ENCODE data around the gene GAS7.

The GAS7 gene

DNA sequence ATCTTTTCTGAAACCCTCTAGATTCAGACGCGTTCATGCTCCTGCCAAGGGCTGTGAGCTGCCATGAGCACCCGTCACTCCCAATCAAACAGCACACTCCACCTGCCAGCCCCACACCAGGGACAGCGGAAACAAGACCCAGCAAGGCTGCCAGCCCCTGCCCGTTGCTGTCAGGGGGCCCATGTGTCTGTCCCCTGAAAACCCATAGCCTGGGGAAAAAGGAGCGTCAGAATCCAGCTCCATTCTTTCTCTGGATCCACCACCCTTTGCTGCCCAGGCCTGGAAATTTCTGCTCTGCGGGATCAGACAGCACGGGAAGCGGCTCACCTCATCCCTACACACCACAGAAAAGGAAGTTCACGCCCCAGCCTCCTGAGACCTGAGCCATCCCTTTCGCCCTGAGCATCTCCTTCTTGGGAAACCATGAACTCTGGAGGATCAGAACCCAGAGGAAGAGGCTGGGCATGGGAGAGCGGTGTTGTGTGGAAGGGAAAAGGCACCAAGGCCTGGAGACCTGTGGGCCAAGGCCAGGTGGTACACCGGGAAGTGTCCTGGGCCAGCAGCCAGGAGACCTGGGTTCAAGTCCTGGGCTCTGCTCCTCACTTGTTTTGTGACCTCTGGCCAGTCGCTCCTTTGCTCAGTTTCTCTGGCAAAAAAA, 241.8 kb downstream of the GAS7 start:
- Mint-ChIP-seq H3K27ac (no peak overlapping the region), H3K4me3 (no peak overlapping the region), H3K27me3 (no peaks in the 10 kb centered on the region), H3K4me1 (ENCODE audit: low read depth in 2 of 2) (peaks cover 0 to 6% of the 10 kb centered on the region in 2 donors), H3K9me3 (no peaks in the 10 kb centered on the region), H3K36me3 (ENCODE audit: insufficient read depth) (no peaks in the 10 kb centered on the region)
- DNase-seq: no peak
- ATAC-seq (replicated peaks): no peak

DNA sequence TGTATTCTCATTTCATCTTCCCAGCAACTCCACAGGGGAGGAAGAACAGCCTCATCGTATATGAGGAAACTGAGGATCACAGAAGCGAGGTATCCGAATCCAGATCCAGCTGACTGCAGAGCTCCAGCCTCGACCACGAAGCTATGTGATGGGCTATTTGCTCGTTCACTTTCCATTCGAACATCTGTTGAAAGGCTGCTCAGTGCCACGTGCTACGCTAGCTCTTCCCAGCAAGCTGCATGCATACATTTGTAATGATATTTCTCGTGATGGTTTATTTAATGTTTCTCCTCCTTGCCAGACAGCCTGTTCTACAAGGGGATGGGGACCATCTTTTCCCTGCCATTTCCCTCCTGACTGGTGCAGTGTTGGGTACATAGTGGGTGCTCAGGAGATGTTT, 244.9 kb downstream of the GAS7 start:
- H3K4me3 Mint-ChIP-seq: no peak overlapping the region

DNA sequence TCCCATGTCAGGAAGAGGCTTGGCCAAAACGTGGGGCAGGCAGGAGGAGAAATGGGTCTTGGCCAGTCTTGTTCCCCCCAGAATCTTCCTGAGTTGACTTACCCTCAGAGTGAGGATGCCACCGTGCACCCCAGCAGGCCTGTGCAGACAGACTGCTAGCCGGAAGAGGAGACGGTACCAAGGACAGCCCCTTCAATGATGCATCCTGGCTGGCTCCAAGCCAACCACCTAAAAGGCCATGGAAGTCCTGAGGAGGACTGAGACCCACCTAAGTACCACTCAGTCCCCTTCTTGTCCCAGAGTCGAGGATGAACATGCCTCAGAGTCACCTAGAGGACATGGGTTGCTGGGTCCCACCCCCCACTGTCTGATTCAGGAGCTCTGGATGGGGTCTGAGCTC, 246.6 kb downstream of the GAS7 start:
- no peaks in the 10 kb centered on the region for H3K36me3 Mint-ChIP-seq (ENCODE audit: insufficient read depth)
- H3K27me3 Mint-ChIP-seq: no peaks in the 10 kb centered on the region
- no peak overlapping the region for H3K4me3 Mint-ChIP-seq
- no peak overlapping the region for H3K27ac Mint-ChIP-seq
- no peaks in the 10 kb centered on the region for H3K9me3 Mint-ChIP-seq
- DNase-seq (no peak), ATAC-seq (replicated peaks) (no peak)
- H3K4me1 Mint-ChIP-seq (ENCODE audit: low read depth in 2 of 2): no peaks in the 10 kb centered on the region

More for the DNA sequence above, 244.9 kb downstream of the GAS7 start:
- Mint-ChIP-seq H3K27ac (no peak overlapping the region), H3K4me1 (ENCODE audit: low read depth in 2 of 2) (no peaks in the 10 kb centered on the region), H3K36me3 (ENCODE audit: insufficient read depth) (no peaks in the 10 kb centered on the region), H3K9me3 (no peaks in the 10 kb centered on the region), H3K27me3 (no peaks in the 10 kb centered on the region)
- no peak for DNase-seq
- no peak for ATAC-seq (replicated peaks)

GRCh38 chr17:9948928-9949327, 249.5 kb downstream of the GAS7 start:
- no peak overlapping the region for H3K4me3 Mint-ChIP-seq
- no peak for ATAC-seq (replicated peaks)
- no peak for DNase-seq
- H3K9me3 Mint-ChIP-seq: no peaks in the 10 kb centered on the region
- no peaks in the 10 kb centered on the region for H3K36me3 Mint-ChIP-seq (ENCODE audit: insufficient read depth)
- no peaks in the 10 kb centered on the region for H3K4me1 Mint-ChIP-seq (ENCODE audit: low read depth in 2 of 2)
- no peak overlapping the region for H3K27ac Mint-ChIP-seq
- H3K27me3 Mint-ChIP-seq: no peaks in the 10 kb centered on the region

DNA sequence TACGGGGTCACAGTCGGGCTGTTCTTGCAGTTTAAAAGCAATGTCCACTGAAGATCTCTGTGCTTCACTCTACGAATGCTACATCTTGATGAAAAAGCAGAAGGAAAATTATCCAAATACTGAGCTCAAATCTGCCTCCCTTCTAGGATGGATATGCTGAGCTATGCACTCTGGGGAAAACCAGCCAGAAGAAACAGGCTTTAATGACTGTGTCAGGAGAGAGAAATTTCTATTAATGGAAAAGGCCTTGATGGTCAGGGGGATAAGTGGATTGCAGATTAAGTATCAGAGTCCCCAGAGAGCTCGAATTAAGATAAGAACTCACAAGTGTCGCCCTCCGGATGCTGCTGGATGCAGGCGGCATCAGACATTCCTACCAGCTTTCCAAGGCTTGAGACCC, 253.7 kb downstream of the GAS7 start:
- ATAC-seq (replicated peaks) (no peak), DNase-seq (no peak)
- Mint-ChIP-seq H3K4me1 (ENCODE audit: low read depth in 2 of 2) (no peaks in the 10 kb centered on the region), H3K4me3 (no peak overlapping the region), H3K9me3 (no peaks in the 10 kb centered on the region), H3K27ac (no peak overlapping the region), H3K27me3 (no peaks in the 10 kb centered on the region), H3K36me3 (ENCODE audit: insufficient read depth) (peaks cover 16% of the 10 kb centered on the region)

GRCh38 chr17:9943343-9943742, 255.1 kb downstream of the GAS7 start:
- Mint-ChIP-seq H3K36me3 (ENCODE audit: insufficient read depth) (peaks cover 18% of the 10 kb centered on the region), H3K4me1 (ENCODE audit: low read depth in 2 of 2) (no peaks in the 10 kb centered on the region), H3K9me3 (no peaks in the 10 kb centered on the region), H3K27ac (peak overlapping the region in 1 of 2 donors; percentile 44), H3K4me3 (no peak overlapping the region), H3K27me3 (no peaks in the 10 kb centered on the region)
- no peak for DNase-seq
- no peak for ATAC-seq (replicated peaks)

DNA sequence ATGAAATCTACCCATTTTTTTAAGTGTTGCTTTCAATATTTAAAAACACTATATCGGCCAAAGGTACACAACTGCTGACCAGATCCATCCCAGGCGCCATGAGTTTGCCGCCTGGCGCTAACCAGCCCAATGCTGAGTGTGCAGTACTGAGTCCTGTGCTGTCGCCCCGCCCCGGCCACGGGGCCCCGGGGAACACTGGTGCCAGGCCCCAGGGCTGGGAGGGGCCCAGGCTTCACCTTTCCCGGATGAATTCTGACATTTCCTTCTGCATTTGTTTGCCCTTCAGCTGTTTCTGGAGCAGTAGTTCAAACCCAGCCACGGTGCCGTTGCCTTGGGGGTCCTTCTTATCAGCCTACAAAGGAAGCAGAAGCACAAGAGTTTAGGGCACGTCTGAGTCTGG, 255.5 kb downstream of the GAS7 start:
- peaks cover 22% of the 10 kb centered on the region for H3K36me3 Mint-ChIP-seq (ENCODE audit: insufficient read depth)
- ATAC-seq (replicated peaks) (no peak), DNase-seq (no peak)
- H3K27ac Mint-ChIP-seq: peak overlapping the region in 1 of 2 donors; percentile 44
- no peaks in the 10 kb centered on the region for H3K9me3 Mint-ChIP-seq
- H3K4me3 Mint-ChIP-seq: no peak overlapping the region
- H3K27me3 Mint-ChIP-seq: no peaks in the 10 kb centered on the region
- no peaks in the 10 kb centered on the region for H3K4me1 Mint-ChIP-seq (ENCODE audit: low read depth in 2 of 2)

DNA sequence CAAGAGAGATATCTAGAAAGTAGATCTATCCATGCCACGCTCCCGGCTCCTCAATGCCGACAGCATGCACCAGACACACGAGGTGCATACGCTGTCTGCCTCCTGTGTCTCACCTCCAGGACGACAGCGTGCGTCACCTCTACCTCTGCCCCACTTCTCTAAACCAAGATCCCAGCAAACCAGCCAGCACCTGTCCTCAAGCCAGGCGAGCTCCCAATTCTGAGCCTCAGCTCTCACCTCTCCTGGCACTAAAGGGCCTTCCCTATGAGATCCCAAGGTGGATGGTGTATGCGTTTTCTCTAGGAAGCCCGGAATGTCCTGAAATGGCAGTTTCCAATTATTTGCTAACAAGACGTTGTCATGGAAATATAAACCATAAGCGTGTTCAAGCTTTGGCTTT, 257.1 kb downstream of the GAS7 start:
- DNase-seq: no peak
- no peak for ATAC-seq (replicated peaks)
- Mint-ChIP-seq H3K4me1 (ENCODE audit: low read depth in 2 of 2) (no peaks in the 10 kb centered on the region), H3K27me3 (no peaks in the 10 kb centered on the region), H3K27ac (no peak overlapping the region), H3K36me3 (ENCODE audit: insufficient read depth) (peaks cover 22% of the 10 kb centered on the region), H3K4me3 (no peak overlapping the region), H3K9me3 (no peaks in the 10 kb centered on the region)

DNA sequence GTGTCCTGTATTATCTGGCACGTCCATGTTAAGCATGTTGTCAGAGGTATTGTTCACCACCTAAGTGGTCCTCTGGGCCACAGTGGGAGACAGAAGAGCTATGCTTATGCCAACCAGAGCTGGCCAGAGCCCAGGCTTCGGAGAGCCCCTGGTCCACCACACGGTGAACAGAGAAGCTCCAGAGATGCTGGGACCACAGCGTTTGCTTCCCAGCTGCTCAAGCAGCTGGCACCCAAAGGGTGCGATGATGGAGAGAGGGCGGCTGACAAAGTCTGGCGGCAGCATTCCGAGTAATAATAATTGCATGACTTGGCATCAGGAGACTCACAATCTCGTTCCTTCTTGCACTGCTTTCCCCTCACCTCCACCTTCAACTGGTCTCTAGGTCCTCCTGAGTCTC, 257.6 kb downstream of the GAS7 start:
- no peak overlapping the region for H3K4me3 Mint-ChIP-seq
- no peaks in the 10 kb centered on the region for H3K9me3 Mint-ChIP-seq
- no peaks in the 10 kb centered on the region for H3K27me3 Mint-ChIP-seq
- H3K36me3 Mint-ChIP-seq (ENCODE audit: insufficient read depth): peaks cover 22% of the 10 kb centered on the region
- DNase-seq: no peak
- no peaks in the 10 kb centered on the region for H3K4me1 Mint-ChIP-seq (ENCODE audit: low read depth in 2 of 2)
- no peak for ATAC-seq (replicated peaks)
- H3K27ac Mint-ChIP-seq: no peak overlapping the region

GRCh38 chr17:9938764-9939163, 259.6 kb downstream of the GAS7 start:
- no peaks in the 10 kb centered on the region for H3K9me3 Mint-ChIP-seq
- ATAC-seq (replicated peaks): no peak
- no peak overlapping the region for H3K4me3 Mint-ChIP-seq
- H3K27me3 Mint-ChIP-seq: no peaks in the 10 kb centered on the region
- no peaks in the 10 kb centered on the region for H3K4me1 Mint-ChIP-seq (ENCODE audit: low read depth in 2 of 2)
- no peak overlapping the region for H3K27ac Mint-ChIP-seq
- DNase-seq: no peak
- H3K36me3 Mint-ChIP-seq (ENCODE audit: insufficient read depth): peaks cover 22% of the 10 kb centered on the region

DNA sequence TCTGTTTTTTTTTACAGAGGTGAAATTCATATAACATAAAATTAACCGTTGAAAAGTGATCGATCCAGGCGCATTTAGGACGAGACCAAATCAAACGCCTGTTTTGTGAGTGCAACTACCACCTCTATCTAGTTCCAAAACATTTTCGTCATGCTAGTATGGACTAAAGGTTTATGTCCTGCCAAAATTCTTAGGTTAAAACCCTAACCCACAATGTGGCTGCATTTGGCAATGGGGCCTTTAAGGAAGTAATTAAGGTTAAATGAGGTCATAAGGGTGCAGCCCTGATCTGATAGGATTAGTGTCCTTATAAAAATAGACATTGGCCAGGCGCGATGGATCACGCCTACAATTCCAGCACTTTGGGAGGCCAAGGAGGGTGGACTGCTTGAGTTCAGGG, 260.5 kb downstream of the GAS7 start:
- DNase-seq (no peak), ATAC-seq (replicated peaks) (no peak)
- Mint-ChIP-seq H3K4me1 (ENCODE audit: low read depth in 2 of 2) (no peaks in the 10 kb centered on the region), H3K27ac (no peak overlapping the region), H3K27me3 (no peaks in the 10 kb centered on the region), H3K9me3 (no peaks in the 10 kb centered on the region), H3K4me3 (no peak overlapping the region), H3K36me3 (ENCODE audit: insufficient read depth) (peaks cover 18% of the 10 kb centered on the region)

GRCh38 chr17:9937241-9937761, 261.1 kb downstream of the GAS7 start:
- Mint-ChIP-seq H3K36me3 (ENCODE audit: insufficient read depth) (peaks cover 16% of the 10 kb centered on the region), H3K27ac (no peak overlapping the region), H3K4me3 (no peak overlapping the region), H3K27me3 (no peaks in the 10 kb centered on the region), H3K9me3 (no peaks in the 10 kb centered on the region), H3K4me1 (ENCODE audit: low read depth in 2 of 2) (no peaks in the 10 kb centered on the region)
- ATAC-seq (replicated peaks) (no peak), DNase-seq (no peak)

GRCh38 chr17:9936095-9936494, 262.3 kb downstream of the GAS7 start:
- Mint-ChIP-seq H3K4me1 (ENCODE audit: low read depth in 2 of 2) (no peaks in the 10 kb centered on the region), H3K9me3 (no peaks in the 10 kb centered on the region), H3K36me3 (ENCODE audit: insufficient read depth) (peaks cover 7% of the 10 kb centered on the region), H3K4me3 (no peak overlapping the region), H3K27me3 (no peaks in the 10 kb centered on the region), H3K27ac (peak overlapping the region in 1 of 2 donors; percentile 56)
- no peak for ATAC-seq (replicated peaks)
- no peak for DNase-seq

DNA sequence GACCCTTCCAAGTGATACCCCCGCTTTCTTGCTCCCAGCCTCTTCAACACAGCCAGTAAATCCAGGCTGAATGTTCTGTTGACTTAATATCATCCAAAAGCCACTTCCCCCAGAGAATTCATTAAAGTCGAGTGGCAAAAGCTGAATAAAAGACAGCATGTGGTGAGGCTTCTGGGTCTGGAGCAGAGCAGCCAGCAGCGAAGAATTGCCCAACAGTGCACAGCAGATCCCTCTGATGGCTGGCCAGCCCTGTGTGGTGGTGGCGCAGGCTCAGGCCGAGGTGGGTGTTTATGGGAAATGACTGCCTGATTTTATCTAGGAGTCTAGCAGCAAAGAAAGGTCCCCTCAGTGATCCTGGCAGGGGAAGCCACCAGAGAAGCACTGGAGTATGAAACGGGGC, 263.0 kb downstream of the GAS7 start:
- no peak for DNase-seq
- no peak overlapping the region for H3K27ac Mint-ChIP-seq

More for the DNA sequence above, 263.0 kb downstream of the GAS7 start:
- Mint-ChIP-seq H3K27me3 (no peaks in the 10 kb centered on the region), H3K4me3 (no peak overlapping the region), H3K36me3 (ENCODE audit: insufficient read depth) (peaks cover 6% of the 10 kb centered on the region), H3K4me1 (ENCODE audit: low read depth in 2 of 2) (no peaks in the 10 kb centered on the region), H3K9me3 (no peaks in the 10 kb centered on the region)
- no peak for ATAC-seq (replicated peaks)
